Stimulated activated CD4-positive, alpha-beta T cell treated with anti-CD3 and anti-CD28 coated beads, Interleukin-15, amount 100 ng/mL, for 1 hour (primary cell): ENCODE measurements around the gene BICDL2.

ENCODE experiments used
- DNase-seq, 2 donors: peaks; one replicate each; pipeline ENCODE4 v3.0.0-alpha.2; 2020; ENCODE audit warnings: low read depth in 1 of 2, low spot score in 1 of 2

BICDL2 gene

GRCh38 chr16:3012246-3012645, 24.5 kb downstream of the BICDL2 start:
- DNase-seq: no peak

GRCh38 chr16:3010510-3010909, 26.2 kb downstream of the BICDL2 start:
- no peak for DNase-seq

GRCh38 chr16:3009568-3010390, 27.0 kb downstream of the BICDL2 start:
- DNase-seq: no peak

GRCh38 chr16:3008690-3009037, 28.1 kb downstream of the BICDL2 start:
- no peak for DNase-seq

GRCh38 chr16:3007957-3008689, 28.6 kb downstream of the BICDL2 start:
- DNase-seq: no peak

- no peak for DNase-seq
Observed at GRCh38 chr16:3007059-3007956, 29.4 kb downstream of the BICDL2 start.

GRCh38 chr16:3004781-3005284, 31.9 kb downstream of the BICDL2 start:
- DNase-seq: no peak

- DNase-seq: no peak
Observed at GRCh38 chr16:3004319-3004718, 32.4 kb downstream of the BICDL2 start.

- peak; percentile 90 to 93 for DNase-seq
Observed at GRCh38 chr16:3003582-3004270, 33.0 kb downstream of the BICDL2 start.

- DNase-seq: no peak
Observed at GRCh38 chr16:3001316-3001715, 35.4 kb downstream of the BICDL2 start.

GRCh38 chr16:3000540-3000939, 36.2 kb downstream of the BICDL2 start:
- no peak for DNase-seq

- DNase-seq: no peak
Observed at GRCh38 chr16:2999929-3000328, 36.8 kb downstream of the BICDL2 start.

- no peak for DNase-seq
Observed at GRCh38 chr16:2996298-2996697, 40.4 kb downstream of the BICDL2 start.

GRCh38 chr16:2992383-2993081, 44.2 kb downstream of the BICDL2 start:
- DNase-seq: no peak

GRCh38 chr16:2991566-2992261, 45.0 kb downstream of the BICDL2 start:
- DNase-seq: no peak

- no peak for DNase-seq
Observed at GRCh38 chr16:2990891-2991290, 45.9 kb downstream of the BICDL2 start.

- no peak for DNase-seq
Observed at GRCh38 chr16:2988590-2989099, 48.1 kb downstream of the BICDL2 start.

- no peak for DNase-seq
Observed at GRCh38 chr16:2987833-2988232, 48.9 kb downstream of the BICDL2 start.

GRCh38 chr16:2987286-2987685, 49.5 kb downstream of the BICDL2 start:
- DNase-seq: no peak
